Smooth muscle cell (in vitro differentiated cells): ENCODE results near the gene ZNF823. TPM values are rescaled to one million over a fixed set of nuclear protein-coding genes. Genes with fewer than 3 reads are reported as not detected.

Experiments
- DNase-seq: peaks from one replicate; lab custom pipeline; 2025; ENCODE audit not compliant: unreplicated experiment; lab: John Stamatoyannopoulos, UW
- H2AFZ ChIP-seq: fragments of 200-600 bp; sonication (generic); 2 replicates; pipeline ENCODE4 v1.6.0; 2016; ENCODE audit warnings: antibody characterized with exemption, low read depth, mild to moderate bottlenecking
- H3F3A ChIP-seq: fragments of 200-600 bp; sonication (generic); 2 replicates; pipeline ENCODE4 v1.6.0; 2017; ENCODE audit warnings: antibody characterized with exemption, low read depth
- H3K27ac ChIP-seq: fragments of 200-600 bp; sonication (generic); 2 replicates; pipeline ENCODE4 v1.5.1; 2016; ENCODE audit warnings: low read depth, mild to moderate bottlenecking
- H3K27me3 ChIP-seq: fragments of 200-600 bp; sonication (generic); 2 replicates; pipeline ENCODE4 v1.6.1; 2016; ENCODE audit warnings: low read depth, mild to moderate bottlenecking
- H3K36me3 ChIP-seq: fragments of 200-600 bp; sonication (generic); 2 replicates; pipeline ENCODE4 v1.5.1; 2016; ENCODE audit warnings: low read depth
- H3K4me1 ChIP-seq: fragments of 200-600 bp; sonication (generic); 2 replicates; pipeline ENCODE4 v1.5.1; 2016; ENCODE audit warnings: low read depth
- H3K4me2 ChIP-seq: fragments of 200-600 bp; sonication (generic); 2 replicates; pipeline ENCODE4 v1.6.0; 2016; ENCODE audit warnings: mild to moderate bottlenecking
- H3K4me3 ChIP-seq: fragments of 200-600 bp; sonication (generic); 2 replicates; pipeline ENCODE4 v1.5.1; 2016; ENCODE audit warnings: mild to moderate bottlenecking
- H3K79me2 ChIP-seq: fragments of 200-600 bp; sonication (generic); 2 replicates; pipeline ENCODE4 v1.6.0; 2016; ENCODE audit warnings: low read depth, mild to moderate bottlenecking
- H3K9ac ChIP-seq: fragments of 200-600 bp; sonication (generic); 2 replicates; pipeline ENCODE4 v1.6.0; 2016; ENCODE audit warnings: low read depth
- H3K9me3 ChIP-seq: fragments of 200-600 bp; sonication (generic); replicated peaks from 2 replicates; pipeline ENCODE4 v1.5.1; 2016; ENCODE audit warnings: low read depth
- H4K20me1 ChIP-seq: fragments of 200-600 bp; sonication (generic); 2 replicates; pipeline ENCODE4 v1.6.0; 2016; ENCODE audit warnings: low read depth
- CTCF ChIP-seq: fragments of 200-600 bp; sonication (generic); IDR thresholded peaks from 2 replicates; pipeline ENCODE4 v1.5.1; 2017; ENCODE audit warnings: borderline replicate concordance, mild to moderate bottlenecking, antibody characterized with exemption; ENCODE audit not compliant: insufficient read depth, poor library complexity, severe bottlenecking
- WGBS: methylation state at CpG from one replicate; pipeline ENCODE4 v1.1.7; 2016; ENCODE audit warnings: low lambda C conversion rate; 5-methylcytosine and 5-hydroxymethylcytosine counted together
- polyA plus RNA-seq: library from polyadenylated mRNA; unstranded; fragments of >200 nt; fragmentation: Nextera tagmentation; extraction: Ambion mirVana; gene quantifications from 2 replicates; pipeline ENCODE4 v1.2.1, GENCODE V29; 2016
- total RNA-seq: library from RNA; depleted of rRNA; stranded (reverse); fragments of >200 nt; gene quantifications from 2 replicates; pipeline ENCODE4 v1.2.3, GENCODE V29; 2014

ZNF823 gene
- total RNA-seq (5.7 and 12.1 TPM in 2 replicates), polyA plus RNA-seq (0.95 and 1.0 TPM in 2 replicates)

DNA sequence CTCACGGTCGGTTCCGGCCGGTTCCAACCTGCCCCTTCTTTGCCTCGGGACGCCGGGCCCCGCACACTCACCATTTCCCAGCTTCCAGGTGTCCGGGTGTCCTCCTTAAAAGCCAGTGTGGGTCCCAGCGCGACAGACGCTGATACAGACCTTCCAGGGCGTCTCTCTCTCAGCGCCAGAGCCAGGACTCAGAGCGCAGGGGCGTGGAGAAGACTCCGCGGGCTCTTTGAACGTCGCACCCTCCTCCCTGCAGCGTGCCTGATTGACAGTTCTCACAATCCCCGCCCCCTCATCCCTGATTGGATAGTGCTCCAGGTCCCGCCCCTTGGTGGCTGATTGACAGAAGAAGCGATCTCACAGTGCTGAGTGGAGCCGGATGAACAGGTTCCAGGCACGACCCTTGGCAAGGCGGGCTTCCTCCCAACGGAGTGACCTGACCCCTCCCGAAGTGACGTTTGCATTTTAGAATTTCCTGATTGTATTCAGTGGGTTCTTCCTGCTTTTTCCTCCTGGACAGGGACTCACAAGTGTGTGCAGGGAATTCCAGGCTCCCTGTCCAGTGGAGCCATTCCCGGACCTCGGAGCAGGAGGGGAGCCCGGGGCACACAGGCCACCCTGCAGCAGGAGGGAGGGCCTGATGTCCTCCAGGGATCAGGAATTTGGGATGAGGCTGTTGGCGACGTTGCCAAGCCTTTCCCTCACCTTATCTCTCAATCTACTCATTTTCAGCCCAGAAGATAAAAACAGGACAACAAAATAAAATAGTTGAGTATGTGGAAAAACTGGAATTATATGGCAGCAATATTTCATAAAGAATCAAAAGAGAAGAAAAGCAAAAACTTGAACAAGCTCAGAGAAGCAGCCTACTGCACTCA lies at the start of gene ZNF823:
ZNF823 (minus strand) TSS at position 201 of the 875 bp plus-strand sequence; CDS start at position 74, 127 bp downstream.
- peak within 1 kb of the TSS; percentile 83 for H2AFZ ChIP-seq
- H3K4me1 ChIP-seq = peaks cover 4% of the 10 kb centered on the region
- peak within 1 kb of the TSS; percentile 59 for H3K27ac ChIP-seq
- peak within 1 kb of the TSS; percentile 87 for H3K4me2 ChIP-seq
- peaks cover 4% of the 10 kb centered on the region for H4K20me1 ChIP-seq
- H3K27me3 ChIP-seq = no peaks in the 10 kb centered on the region
- H3F3A ChIP-seq = peaks cover 6% of the 10 kb centered on the region
- peak within 1 kb of the TSS; percentile 72 for H3K9ac ChIP-seq
- H3K9me3 ChIP-seq = no peaks in the 10 kb centered on the region
- 1% methylated on average over 35 of the region's 35 CpGs for WGBS
- DNase-seq = peak; percentile 81
- H3K36me3 ChIP-seq = no peaks in the 10 kb centered on the region
- H3K79me2 ChIP-seq = peaks cover 23% of the 10 kb centered on the region
- H3K4me3 ChIP-seq = peak within 1 kb of the TSS; percentile 74
- no peak for TF ChIP-seq CTCF

- Histone ChIP-seq H3K27me3 (no peaks in the 10 kb centered on the region), H3F3A (no peaks in the 10 kb centered on the region), H4K20me1 (no peaks in the 10 kb centered on the region), H3K9me3 (peaks cover 21% of the 10 kb centered on the region), H3K27ac (no peak overlapping the region), H3K4me2 (no peak overlapping the region), H3K4me1 (no peaks in the 10 kb centered on the region), H3K4me3 (no peak overlapping the region), H3K79me2 (no peaks in the 10 kb centered on the region), H3K9ac (no peak overlapping the region), H3K36me3 (peaks cover 9% of the 10 kb centered on the region), H2AFZ (no peak overlapping the region)
- no peak for DNase-seq
- no peak for TF ChIP-seq CTCF
- 78% methylated on average over 3 of the region's 3 CpGs for WGBS
Measured at GRCh38 chr19:11787536-11787935, 48.8 kb upstream of the ZNF823 start.

DNA sequence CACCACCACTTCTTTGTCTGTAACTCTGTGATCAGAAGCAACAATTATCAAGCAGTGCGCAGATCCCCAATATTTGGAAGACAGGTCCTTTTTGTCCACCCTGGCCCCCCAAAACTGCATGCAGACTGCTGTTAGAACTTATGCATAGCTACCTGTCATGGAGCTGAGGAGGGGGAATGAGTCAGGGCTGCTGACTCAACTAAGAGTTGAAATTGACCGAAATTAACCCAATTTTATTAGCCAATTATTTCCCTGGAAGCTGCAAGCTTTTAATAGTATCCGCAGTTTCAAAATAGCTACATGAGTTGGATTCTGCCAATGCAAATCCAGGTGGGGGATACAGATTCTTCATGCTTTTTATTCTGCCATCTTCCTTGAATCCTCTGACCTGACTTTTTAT lies 45.6 kb upstream of the ZNF823 start:
- H4K20me1 ChIP-seq = no peaks in the 10 kb centered on the region
- no peaks in the 10 kb centered on the region for H3F3A ChIP-seq
- no peak overlapping the region for H3K4me3 ChIP-seq
- DNase-seq = no peak
- H3K36me3 ChIP-seq = peaks cover 41% of the 10 kb centered on the region
- H3K9me3 ChIP-seq = peaks cover 51% of the 10 kb centered on the region
- H3K4me2 ChIP-seq = no peak overlapping the region
- no peak overlapping the region for H2AFZ ChIP-seq
- no peak for TF ChIP-seq CTCF
- 95% methylated on average over 3 of the region's 3 CpGs for whole genome bisulfite sequencing
- H3K4me1 ChIP-seq = no peaks in the 10 kb centered on the region
- no peak overlapping the region for H3K9ac ChIP-seq
- H3K79me2 ChIP-seq = no peaks in the 10 kb centered on the region
- H3K27me3 ChIP-seq = no peaks in the 10 kb centered on the region
- H3K27ac ChIP-seq = no peak overlapping the region
